Spleen (tissue), 7 donors: ENCODE measurements around the gene NEDD4L.

ENCODE experiments used
- POLR2A ChIP-seq, 3 donors: fragments of 450-650 bp; IDR thresholded peaks; one replicate each; pipeline ENCODE4 v1.5.1; 2017; ENCODE audit warnings: antibody characterized with exemption in 3 of 3, mild to moderate bottlenecking in 1 of 3
- POLR2AphosphoS5 ChIP-seq, 3 donors: sonication (generic); formaldehyde crosslinking; IDR thresholded peaks; one replicate each; pipeline ENCODE4 v1.5.1; 2017; ENCODE audit warnings: antibody characterized with exemption in 3 of 3
- TF ChIP-seq, protein P1 (sequence below), 11 experiments: fragments of 200-600 bp in 7 of 11; fragments of 450-650 bp in 4 of 11; sonication (generic) in 4 of 11; IDR thresholded peaks in 8 of 11; conservative IDR thresholded peaks in 3 of 11; 1 replicate in 7 of 11; 2 replicates in 4 of 11; pipeline versions ENCODE4 v1.4.0 to v1.8.0; 2016 to 2021; ENCODE audit warnings: antibody characterized with exemption in 11 of 11, inconsistent platforms in 4 of 11, mild to moderate bottlenecking in 1 of 11
- donor health status: DM: no; HTN: no; CAD: no; lungs with moderate emphysema.
- donor health status: DM: no; HTN: no; CAD: no.
- donor health status: DM: no; HTN: no; CAD: no.

DNA sequence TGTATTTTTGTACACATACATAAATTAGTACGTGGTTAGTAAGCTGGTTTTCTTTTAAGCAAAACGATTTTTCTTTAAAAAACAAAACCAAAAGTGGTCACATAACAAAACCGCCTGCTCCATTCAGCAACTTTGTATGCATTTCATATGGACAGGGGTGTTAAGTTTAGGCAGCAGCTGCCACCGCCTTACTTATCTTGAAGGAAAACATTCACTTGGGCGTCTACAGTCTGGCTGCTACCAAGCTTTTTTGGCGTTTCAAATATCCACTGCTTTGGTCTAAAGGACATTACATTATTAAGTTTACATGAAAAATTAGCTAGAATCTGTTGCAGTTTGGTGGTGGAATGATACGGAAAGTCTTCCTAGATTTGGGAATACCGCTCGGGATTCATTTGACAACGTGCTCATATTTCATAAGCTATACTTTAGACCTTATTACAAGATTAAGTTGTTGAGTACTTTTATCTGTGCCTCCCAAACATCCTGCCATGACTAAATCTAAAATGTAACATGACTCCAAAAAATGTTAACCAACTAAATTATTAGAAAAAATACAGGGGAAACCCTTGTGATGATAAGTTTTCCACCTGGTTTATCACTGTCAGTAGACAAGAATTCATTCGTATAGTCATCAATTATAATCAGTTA, 214.8 kb downstream of the NEDD4L start:
- TF ChIP-seq POLR2A (IDR thresholded peaks at IDR 0.05) (no peak), POLR2AphosphoS5 (IDR thresholded peaks at IDR 0.05) (no peak)
- TF ChIP-seq, protein P1, sequence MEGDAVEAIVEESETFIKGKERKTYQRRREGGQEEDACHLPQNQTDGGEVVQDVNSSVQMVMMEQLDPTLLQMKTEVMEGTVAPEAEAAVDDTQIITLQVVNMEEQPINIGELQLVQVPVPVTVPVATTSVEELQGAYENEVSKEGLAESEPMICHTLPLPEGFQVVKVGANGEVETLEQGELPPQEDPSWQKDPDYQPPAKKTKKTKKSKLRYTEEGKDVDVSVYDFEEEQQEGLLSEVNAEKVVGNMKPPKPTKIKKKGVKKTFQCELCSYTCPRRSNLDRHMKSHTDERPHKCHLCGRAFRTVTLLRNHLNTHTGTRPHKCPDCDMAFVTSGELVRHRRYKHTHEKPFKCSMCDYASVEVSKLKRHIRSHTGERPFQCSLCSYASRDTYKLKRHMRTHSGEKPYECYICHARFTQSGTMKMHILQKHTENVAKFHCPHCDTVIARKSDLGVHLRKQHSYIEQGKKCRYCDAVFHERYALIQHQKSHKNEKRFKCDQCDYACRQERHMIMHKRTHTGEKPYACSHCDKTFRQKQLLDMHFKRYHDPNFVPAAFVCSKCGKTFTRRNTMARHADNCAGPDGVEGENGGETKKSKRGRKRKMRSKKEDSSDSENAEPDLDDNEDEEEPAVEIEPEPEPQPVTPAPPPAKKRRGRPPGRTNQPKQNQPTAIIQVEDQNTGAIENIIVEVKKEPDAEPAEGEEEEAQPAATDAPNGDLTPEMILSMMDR (IDR thresholded peaks at IDR 0.05 in 8 of 11, conservative IDR thresholded peaks at IDR 0.05 in 3 of 11): no peak
